GM19099 (cell line): Measurements from ENCODE around the gene ZFPM1.

Source experiments
- POLR2A ChIP-seq: IDR thresholded peaks from 3 replicates; pipeline ENCODE4 v1.6.1; 2011; ENCODE audit warnings: low read depth; ENCODE audit not compliant: insufficient read length; ENCODE audit errors: extremely low read depth

ZFPM1 gene

DNA sequence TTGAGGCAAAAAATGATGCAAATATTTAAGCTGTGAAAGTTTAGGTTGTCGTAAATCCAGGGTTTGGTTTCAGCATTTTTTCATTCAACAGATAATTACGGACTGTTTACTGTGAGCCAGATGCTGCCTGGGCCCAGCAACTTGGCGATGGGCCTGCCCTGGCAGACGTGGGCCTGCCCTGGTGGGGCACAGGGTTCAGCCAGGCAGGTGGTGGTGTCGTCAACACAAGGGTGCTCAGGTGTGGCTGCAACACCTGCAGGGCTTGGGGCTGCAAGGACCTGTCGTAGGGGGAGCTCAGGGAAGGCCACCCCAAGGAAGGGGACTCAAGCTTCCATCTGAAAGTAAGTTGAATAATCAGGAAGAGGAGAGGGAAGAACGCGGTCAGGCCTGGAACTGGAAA is 132.2 kb downstream of the ZFPM1 start:
- no peak for TF ChIP-seq POLR2A

DNA sequence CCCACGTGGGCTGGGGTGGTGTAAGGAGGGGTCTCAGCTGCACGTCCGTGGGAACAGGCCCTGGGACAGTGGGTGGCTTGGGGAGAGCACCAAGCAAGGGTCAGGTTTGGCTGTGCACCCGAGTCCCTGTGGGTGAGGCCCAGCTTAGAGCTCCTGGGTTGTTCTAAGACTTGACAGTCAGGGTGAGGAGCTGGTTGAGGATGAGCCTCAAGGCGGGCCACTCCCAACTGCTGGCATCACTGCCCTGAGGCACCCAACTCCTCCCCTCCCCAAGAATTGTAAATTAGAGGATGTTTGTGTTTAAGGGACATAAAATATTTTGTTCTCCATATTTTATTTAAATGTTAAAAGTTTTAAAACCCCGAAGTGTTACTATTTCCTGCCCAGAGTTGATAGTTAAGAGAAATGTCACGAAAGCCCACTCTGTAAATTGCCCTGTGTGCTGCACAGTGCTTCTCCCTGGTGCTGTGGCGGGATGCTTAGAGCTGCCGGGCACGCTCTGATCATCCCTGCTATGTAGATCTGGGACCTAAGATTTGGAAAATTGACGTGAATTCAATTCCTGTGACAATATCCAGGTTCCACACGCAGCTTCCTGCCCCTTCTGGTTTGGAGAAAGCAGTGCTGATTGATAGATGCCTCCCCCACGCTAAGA is 133.0 kb downstream of the ZFPM1 start:
- no peak for TF ChIP-seq POLR2A
